HEK293 (cell line): ENCODE data around the gene FAM131B.

Experiments used
- CTCF ChIA-PET: fragments of 350-600 bp; formaldehyde crosslinking; extraction: SDS; loops from one replicate; lab custom pipeline; 2021; ENCODE audit warnings: antibody characterized with exemption; lab: Yijun Ruan, JAX
- POLR2A ChIA-PET: fragments of 300-600 bp; formaldehyde crosslinking; extraction: SDS; loops from one replicate; lab custom pipeline; 2020; ENCODE audit warnings: antibody characterized with exemption, inconsistent platforms; lab: Yijun Ruan, JAX
- H3K27ac ChIP-seq: fragments of 200-500 bp; sonication (Bioruptor generic); 2 replicates; pipeline ENCODE4 v1.5.1; 2014; ENCODE audit warnings: low read depth, low read length, control low read depth, inconsistent platforms; ENCODE audit errors: extremely low read depth
- H3K36me3 ChIP-seq, 2 experiments: fragments of 200-500 bp in 1 of 2; sonication (Bioruptor generic) in 1 of 2; 1 replicate in 1 of 2; 2 replicates in 1 of 2; pipeline ENCODE4 v1.5.1; 2014 to 2017; ENCODE audit warnings: inconsistent platforms in 2 of 2, low read length in 2 of 2; ENCODE audit not compliant: control insufficient read depth in 2 of 2, insufficient read depth in 1 of 2
- H3K4me1 ChIP-seq: fragments of 200-500 bp; sonication (Bioruptor generic); 2 replicates; pipeline ENCODE4 v1.5.1; 2014; ENCODE audit warnings: mild to moderate bottlenecking, low read length, inconsistent platforms; ENCODE audit not compliant: control insufficient read depth, insufficient read depth
- H3K4me3 ChIP-seq: 2 replicates; pipeline ENCODE4 v1.5.1; 2011; ENCODE audit warnings: low read depth, mild to moderate bottlenecking, control low read depth, low read length, moderate library complexity
- H3K9me3 ChIP-seq: fragments of 200-500 bp; sonication (Bioruptor generic); 2 replicates; pipeline ENCODE4 v1.5.1; 2014; ENCODE audit warnings: low read depth, low read length, inconsistent platforms; ENCODE audit not compliant: control insufficient read depth, insufficient read depth
- BCL11B ChIP-seq: fragments of 450-650 bp; formaldehyde crosslinking; IDR thresholded peaks from 2 replicates; pipeline ENCODE4 v1.5.1; 2016; ENCODE audit warnings: low read depth, missing biosample characterization, missing genetic modification characterization
- BCL6B ChIP-seq: fragments of 450-650 bp; formaldehyde crosslinking; IDR thresholded peaks from 2 replicates; pipeline ENCODE4 v1.5.1; 2017; ENCODE audit warnings: missing biosample characterization, missing genetic modification characterization
- EGR2 ChIP-seq: fragments of 450-650 bp; formaldehyde crosslinking; IDR thresholded peaks from 2 replicates; pipeline ENCODE4 v1.5.1; 2016; ENCODE audit warnings: low read depth, missing biosample characterization, missing genetic modification characterization
- HOXD13 ChIP-seq: sonication (generic); formaldehyde crosslinking; IDR thresholded peaks from 2 replicates; pipeline ENCODE4 v1.8.0; 2022; ENCODE audit warnings: missing genetic modification reagents, borderline replicate concordance
- KLF16 ChIP-seq: fragments of 450-650 bp; formaldehyde crosslinking; IDR thresholded peaks from 2 replicates; pipeline ENCODE4 v1.5.1; 2017; ENCODE audit warnings: missing biosample characterization, missing genetic modification characterization
- KLF8 ChIP-seq: fragments of 450-650 bp; formaldehyde crosslinking; IDR thresholded peaks from 2 replicates; pipeline ENCODE4 v1.5.1; 2016; ENCODE audit warnings: missing biosample characterization, missing genetic modification characterization
- MYNN ChIP-seq: fragments of 450-650 bp; formaldehyde crosslinking; IDR thresholded peaks from 2 replicates; pipeline ENCODE4 v1.5.1; 2016; ENCODE audit warnings: missing biosample characterization, missing genetic modification characterization, borderline replicate concordance
- PRDM1 ChIP-seq: fragments of 450-650 bp; formaldehyde crosslinking; IDR thresholded peaks from 2 replicates; pipeline ENCODE4; 2016; ENCODE audit warnings: missing biosample characterization, missing genetic modification characterization
- PRDM2 ChIP-seq: fragments of 450-650 bp; formaldehyde crosslinking; IDR thresholded peaks from 2 replicates; pipeline ENCODE4 v1.5.1; 2016; ENCODE audit warnings: missing biosample characterization, missing genetic modification characterization, borderline replicate concordance
- RBAK ChIP-seq: fragments of 450-650 bp; formaldehyde crosslinking; IDR thresholded peaks from 2 replicates; pipeline ENCODE4 v1.5.1; 2016; ENCODE audit warnings: missing biosample characterization, missing genetic modification characterization
- ZBTB17 ChIP-seq: fragments of 450-650 bp; formaldehyde crosslinking; IDR thresholded peaks from 2 replicates; pipeline ENCODE4 v1.5.1; 2016; ENCODE audit warnings: missing biosample characterization, missing genetic modification characterization
- ZBTB44 ChIP-seq: fragments of 450-650 bp; IDR thresholded peaks from 2 replicates; pipeline ENCODE4 v1.5.1; 2018; ENCODE audit warnings: missing biosample characterization, mild to moderate bottlenecking, missing genetic modification characterization
- ZNF114 ChIP-seq: fragments of 450-650 bp; formaldehyde crosslinking; IDR thresholded peaks from 2 replicates; pipeline ENCODE4 v1.5.0; 2017; ENCODE audit warnings: missing biosample characterization, missing genetic modification characterization
- ZNF146 ChIP-seq: fragments of 450-650 bp; formaldehyde crosslinking; IDR thresholded peaks from 2 replicates; pipeline ENCODE4 v1.5.1; 2016; ENCODE audit warnings: missing biosample characterization, missing genetic modification characterization
- ZNF19 ChIP-seq: fragments of 450-650 bp; formaldehyde crosslinking; IDR thresholded peaks from 2 replicates; pipeline ENCODE4; 2016; ENCODE audit warnings: missing biosample characterization, missing genetic modification characterization, low read depth
- ZNF23 ChIP-seq: fragments of 450-650 bp; formaldehyde crosslinking; IDR thresholded peaks from 2 replicates; pipeline ENCODE4 v1.5.1; 2016; ENCODE audit warnings: missing biosample characterization, missing genetic modification characterization, borderline replicate concordance
- ZNF473 ChIP-seq: fragments of 450-650 bp; formaldehyde crosslinking; IDR thresholded peaks from 2 replicates; pipeline ENCODE4 v1.5.1; 2017; ENCODE audit warnings: missing biosample characterization, missing genetic modification characterization
- ZNF510 ChIP-seq: fragments of 450-650 bp; formaldehyde crosslinking; IDR thresholded peaks from 2 replicates; pipeline ENCODE4 v1.5.1; 2018; ENCODE audit warnings: mild to moderate bottlenecking, missing genetic modification characterization, missing biosample characterization; ENCODE audit not compliant: insufficient replicate concordance
- ZNF544 ChIP-seq: fragments of 450-650 bp; formaldehyde crosslinking; IDR thresholded peaks from 2 replicates; pipeline ENCODE4 v1.5.0; 2017; ENCODE audit warnings: missing biosample characterization, missing genetic modification characterization
- ZNF571 ChIP-seq: fragments of 450-650 bp; formaldehyde crosslinking; IDR thresholded peaks from 2 replicates; pipeline ENCODE4 v1.5.0; 2017; ENCODE audit warnings: missing biosample characterization, missing genetic modification characterization

Gene FAM131B

GRCh38 chr7:143384148-143384547, 21.6 kb upstream of the FAM131B start (continued):
- TF ChIP-seq ZBTB44 (no peak), PRDM2 (no peak), EGR2 (tag by site-specific recombination) (peak; percentile 77), ZBTB17 (tag by site-specific recombination) (no peak), ZNF473 (tag by site-specific recombination) (no peak), BCL6B (tag by site-specific recombination) (no peak), ZNF146 (no peak)

GRCh38 chr7:143383642-143383957, 21.1 kb upstream of the FAM131B start:
- H3K9me3 ChIP-seq = no peaks in the 10 kb centered on the region
- H3K36me3 ChIP-seq = peaks cover 5 to 59% of the 10 kb centered on the region in 2 experiments; a peak in 2 of 3 replicates
- ChIA-PET CTCF (interaction anchor here (1.0 to 1.2 kb wide), 3 partner anchors 10 to 33 kb away, joined by 3 to 5 read pairs (median 4); no protein-coding TSS in a partner anchor), POLR2A (interaction anchor here (1.7 kb wide), 1 partner anchor 9 kb away, joined by 10 read pairs; no protein-coding TSS in a partner anchor)
- no peak overlapping the region for H3K4me3 ChIP-seq
- H3K27ac ChIP-seq = no peak overlapping the region
- peaks cover 3% of the 10 kb centered on the region; the same call in 1 of the 2 replicates for H3K4me1 ChIP-seq
- TF ChIP-seq ZNF544 (tag by site-specific recombination) (no peak), ZNF19 (tag by site-specific recombination) (no peak), ZNF571 (tag by site-specific recombination) (no peak), ZNF23 (no peak), PRDM1 (no peak), HOXD13 (CRISPR knock-in tag) (no peak), KLF8 (tag by site-specific recombination) (no peak), ZNF510 (tag by site-specific recombination) (no peak), BCL11B (tag by site-specific recombination) (no peak), RBAK (tag by site-specific recombination) (no peak), MYNN (tag by site-specific recombination) (no peak), ZNF114 (tag by site-specific recombination) (no peak), KLF16 (tag by site-specific recombination) (no peak)
- TF ChIP-seq, all 188 proteins: peak for 0
